ENCODE data around the gene PRKCE. TPM values are rescaled to one million over a fixed set of nuclear protein-coding genes. Genes with fewer than 3 reads are reported as not detected.

Gene PRKCE
- total RNA-seq, 1 donor from 2014 or later = 14.8 TPM

GRCh38 chr2:45739796-45740485 lies 88.5 kb downstream of the PRKCE start:
- ATAC-seq = no peak
- intact Hi-C loops (cut with micrococcal nuclease) = no loop called here
- DNase-seq = no peak

DNA sequence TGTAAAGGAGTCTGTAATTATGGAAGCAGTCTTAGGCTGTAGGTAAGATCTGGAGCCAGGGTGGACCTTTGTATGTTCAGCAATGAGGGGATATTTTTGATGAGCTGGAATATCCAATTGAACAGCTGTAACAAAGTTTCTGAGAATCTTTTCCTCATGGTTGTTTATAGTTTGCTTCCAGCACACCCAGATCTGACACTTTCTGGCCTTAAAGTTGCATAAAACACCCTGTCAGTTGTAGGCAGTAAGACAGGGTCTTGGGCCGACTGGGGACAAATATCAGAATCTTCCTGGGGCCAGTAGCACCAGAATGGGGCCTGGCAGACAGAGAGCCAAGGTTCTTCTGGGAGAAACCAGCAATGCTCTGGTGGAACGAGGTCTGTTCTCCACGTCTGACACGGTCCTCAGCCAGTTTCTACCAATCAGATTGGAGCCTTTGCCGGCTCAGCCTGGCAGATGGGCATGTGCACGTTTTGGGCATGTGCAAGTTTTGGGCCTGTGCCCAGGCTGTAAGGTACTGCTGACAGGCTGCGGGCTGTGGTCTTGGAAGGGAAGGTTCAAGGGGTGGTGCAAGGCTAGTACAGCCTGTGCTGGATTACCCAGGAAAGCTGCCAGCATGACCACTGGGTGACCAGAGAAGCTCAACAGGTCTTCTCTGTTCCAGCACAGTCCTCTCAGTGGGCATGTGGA lies 89.8 kb downstream of the PRKCE start:
- ATAC-seq (peak; percentile 71), DNase-seq (peak; percentile 67)
- intact Hi-C loops (cut with micrococcal nuclease) = no loop called here

DNA sequence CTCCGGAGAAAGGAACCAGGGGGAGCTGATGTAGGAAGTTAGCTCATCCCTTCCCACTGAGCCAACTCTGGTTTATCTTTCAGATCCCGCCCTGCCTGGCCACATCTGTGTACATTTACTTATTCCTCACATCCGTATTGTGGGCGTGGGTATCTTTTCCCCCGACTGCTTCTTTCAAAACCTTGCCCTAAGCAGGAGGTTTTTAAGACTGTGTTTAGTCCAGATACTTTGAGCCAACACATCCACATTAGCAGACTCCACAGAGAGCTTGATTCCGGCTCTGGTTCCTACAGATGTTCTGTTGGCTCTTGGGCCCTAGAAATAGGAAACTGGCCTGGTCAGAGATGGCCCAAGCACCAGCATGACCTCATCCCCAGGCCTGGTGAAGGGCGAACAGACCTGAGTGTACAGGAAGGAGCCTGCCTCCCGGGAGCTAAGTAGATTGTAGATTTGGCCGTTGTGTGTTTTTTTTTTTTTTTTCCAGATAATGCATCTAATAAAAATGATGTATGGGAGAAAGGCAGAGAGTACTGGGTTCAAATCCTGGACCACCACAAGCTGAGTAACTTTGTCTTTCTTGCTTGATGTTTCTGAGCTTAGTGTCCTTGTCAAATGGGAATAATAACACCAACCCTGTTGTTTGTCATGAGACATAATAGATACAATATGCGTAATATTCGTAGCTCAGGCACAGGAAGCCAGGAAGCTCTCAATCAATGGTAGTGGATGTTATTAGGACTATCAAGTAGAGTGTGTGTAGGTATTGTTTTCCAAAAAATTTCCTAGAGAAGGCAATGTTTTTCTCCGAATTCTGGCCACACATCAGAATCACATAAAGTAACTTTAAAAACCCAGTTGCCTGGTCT lies 92.3 kb downstream of the PRKCE start:
- DNase-seq (peak; percentile 73), ATAC-seq (peak; percentile 89)
- intact Hi-C loops (cut with micrococcal nuclease) = no loop called here

- intact Hi-C loops (cut with micrococcal nuclease) = no loop called here
- no peak for ATAC-seq
- no peak for DNase-seq
Measured at GRCh38 chr2:45745231-45745630, 93.8 kb downstream of the PRKCE start.

- ATAC-seq (no peak), DNase-seq (no peak)
- intact Hi-C loops (cut with micrococcal nuclease) = no loop called here
Measured at GRCh38 chr2:45746888-45747287, 95.4 kb downstream of the PRKCE start.

- intact Hi-C loops (cut with micrococcal nuclease) = no loop called here
- ATAC-seq (no peak), DNase-seq (no peak)
Measured at GRCh38 chr2:45747363-45747762, 95.9 kb downstream of the PRKCE start.

DNA sequence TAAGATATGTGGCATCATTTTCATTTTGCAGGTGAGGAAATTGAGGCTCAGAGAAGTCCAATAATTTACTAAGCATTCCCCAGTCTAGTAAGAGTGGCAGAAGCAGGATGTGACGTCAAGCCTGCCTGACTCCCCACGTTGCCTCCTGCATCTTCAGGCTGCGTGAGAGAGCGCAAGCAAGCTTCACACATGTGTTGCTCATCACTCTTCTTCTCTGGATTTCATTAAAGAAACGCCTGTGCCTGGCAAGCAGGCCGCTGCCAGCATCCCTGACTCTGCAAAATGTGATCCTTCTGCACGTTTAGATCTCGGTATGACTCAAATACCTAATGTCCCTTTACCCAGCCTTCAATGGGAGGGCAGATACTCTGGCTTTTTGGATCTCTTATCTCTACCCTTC lies 96.8 kb downstream of the PRKCE start:
- DNase-seq = no peak
- ATAC-seq = no peak
- intact Hi-C loops (cut with micrococcal nuclease) = no loop called here

- DNase-seq (no peak), ATAC-seq (no peak)
- intact Hi-C loops (cut with micrococcal nuclease) = no loop called here
Measured at GRCh38 chr2:45750001-45750400, 98.5 kb downstream of the PRKCE start.

GRCh38 chr2:45750484-45750883 lies 99.0 kb downstream of the PRKCE start:
- intact Hi-C loops (cut with micrococcal nuclease) = no loop called here
- DNase-seq (no peak), ATAC-seq (no peak)

DNA sequence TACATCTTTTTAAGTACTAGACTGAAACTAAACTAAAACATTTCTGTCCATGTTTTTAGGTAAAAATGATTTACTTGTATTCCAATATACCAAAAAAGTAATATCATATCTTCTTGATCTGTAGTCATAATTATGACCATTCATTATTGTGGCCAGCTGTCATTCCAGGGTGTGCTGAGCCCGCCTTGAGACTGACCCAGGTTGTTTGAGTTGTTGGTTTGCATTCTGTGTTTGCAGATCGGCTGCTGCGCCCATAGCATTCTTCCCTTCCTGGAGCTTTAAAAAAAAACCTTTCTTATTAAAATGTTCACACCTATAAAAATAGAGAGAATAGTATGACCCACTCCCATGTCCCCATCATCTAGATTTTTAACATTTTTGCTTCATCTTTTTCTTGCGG lies 101.9 kb downstream of the PRKCE start:
- intact Hi-C loops (cut with micrococcal nuclease) = no loop called here
- no peak for ATAC-seq

DNA sequence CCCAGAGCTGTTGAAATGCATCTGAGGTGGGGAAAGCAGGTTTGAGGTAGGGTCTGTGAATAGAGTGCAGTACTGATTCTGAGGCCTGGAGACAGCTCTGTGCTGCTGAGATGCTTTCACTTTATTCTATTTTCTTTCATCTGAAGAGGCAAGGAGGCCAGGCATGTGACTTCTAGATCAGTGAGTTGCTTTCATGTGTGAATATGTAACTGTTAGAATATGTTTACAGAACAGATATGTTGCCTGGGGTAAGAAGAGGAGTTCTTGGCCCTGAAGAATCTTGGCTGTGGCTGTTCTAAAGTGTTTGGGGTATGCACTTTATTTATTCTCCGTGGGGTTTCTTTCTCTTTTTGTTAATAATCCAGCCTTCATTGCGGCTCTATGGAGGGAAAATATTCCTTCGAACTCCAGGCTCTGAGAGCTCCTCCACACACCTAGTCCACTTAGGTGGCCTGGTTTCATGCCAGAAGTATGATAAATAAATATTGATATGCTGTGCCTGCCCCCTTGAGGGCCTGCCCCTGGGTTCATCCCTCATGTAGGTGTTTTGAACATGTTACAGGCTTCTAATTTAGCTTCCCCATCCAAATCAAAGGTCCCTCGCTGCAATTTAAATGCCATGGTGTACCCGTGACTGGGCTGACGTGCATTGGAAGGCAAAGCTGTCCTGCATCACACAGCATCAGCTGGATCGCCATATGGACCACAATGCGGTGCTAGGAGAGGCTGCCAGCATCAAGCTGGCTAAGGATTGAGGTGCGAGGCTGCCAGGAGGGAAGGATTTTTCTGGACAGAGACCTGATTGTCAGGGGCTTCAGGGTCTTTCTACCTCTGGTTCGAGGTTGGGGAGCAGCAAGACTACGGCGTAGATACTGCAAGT lies 102.9 kb downstream of the PRKCE start:
- intact Hi-C loops (cut with micrococcal nuclease) = no loop called here
- no peak for DNase-seq
- ATAC-seq = no peak

More for the DNA sequence above, 101.9 kb downstream of the PRKCE start:
- DNase-seq = no peak

DNA sequence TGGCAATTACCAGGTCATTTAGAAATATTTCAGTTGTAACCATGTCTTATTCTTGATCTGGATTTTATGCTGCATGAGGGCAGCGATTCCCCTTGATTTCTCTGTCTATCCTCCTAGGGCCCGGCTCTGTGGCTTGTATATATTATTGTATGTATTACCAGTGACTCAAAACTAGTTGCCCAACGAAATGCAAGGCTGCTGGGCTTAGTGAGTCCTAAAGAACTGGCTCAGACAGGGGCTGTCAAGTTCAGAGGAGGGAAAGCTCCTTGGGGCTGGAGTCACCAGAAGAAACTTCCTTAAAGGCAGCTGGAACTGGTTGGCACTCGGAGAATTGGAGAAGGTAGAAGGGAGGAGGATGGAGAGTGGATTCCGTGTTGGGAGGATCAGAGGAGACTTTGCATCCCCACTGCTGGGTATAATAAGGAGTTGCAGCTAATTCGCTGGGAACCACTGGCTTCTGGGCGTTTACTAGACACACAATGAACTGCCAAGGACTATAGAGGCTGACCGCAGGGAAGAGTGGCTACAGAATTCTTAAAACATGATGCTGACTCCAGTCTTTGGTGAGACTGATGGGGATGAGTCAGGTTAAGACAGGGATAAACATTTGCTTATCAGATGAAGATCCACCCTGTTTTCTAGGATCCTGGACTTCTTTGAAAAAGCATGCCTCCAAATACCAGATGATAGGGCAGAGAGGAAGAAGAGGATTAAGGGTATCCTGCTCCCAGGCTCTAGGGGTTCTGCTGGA lies 104.3 kb downstream of the PRKCE start:
- DNase-seq (no peak), ATAC-seq (no peak)
- intact Hi-C loops (cut with micrococcal nuclease) = no loop called here

DNA sequence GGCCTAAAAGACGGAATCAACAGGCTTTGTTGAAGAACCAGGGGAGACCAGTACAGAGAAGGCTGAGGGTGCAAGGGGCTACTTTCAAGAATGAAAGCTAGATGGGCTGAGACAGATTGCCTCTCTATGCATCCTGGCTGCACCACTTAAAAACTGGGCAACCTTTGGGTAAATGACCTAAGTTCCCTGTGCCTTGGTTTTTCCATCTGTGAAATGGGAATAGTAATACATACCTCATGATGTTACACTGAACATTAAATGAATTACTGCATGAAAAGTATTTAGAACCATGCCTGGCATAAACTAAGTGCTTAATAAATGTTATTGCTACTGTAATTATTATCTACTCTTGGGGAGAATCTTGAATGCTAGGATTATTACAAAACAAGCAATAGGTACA lies 106.5 kb downstream of the PRKCE start:
- no peak for DNase-seq
- ATAC-seq = no peak
- intact Hi-C loops (cut with micrococcal nuclease) = no loop called here

DNA sequence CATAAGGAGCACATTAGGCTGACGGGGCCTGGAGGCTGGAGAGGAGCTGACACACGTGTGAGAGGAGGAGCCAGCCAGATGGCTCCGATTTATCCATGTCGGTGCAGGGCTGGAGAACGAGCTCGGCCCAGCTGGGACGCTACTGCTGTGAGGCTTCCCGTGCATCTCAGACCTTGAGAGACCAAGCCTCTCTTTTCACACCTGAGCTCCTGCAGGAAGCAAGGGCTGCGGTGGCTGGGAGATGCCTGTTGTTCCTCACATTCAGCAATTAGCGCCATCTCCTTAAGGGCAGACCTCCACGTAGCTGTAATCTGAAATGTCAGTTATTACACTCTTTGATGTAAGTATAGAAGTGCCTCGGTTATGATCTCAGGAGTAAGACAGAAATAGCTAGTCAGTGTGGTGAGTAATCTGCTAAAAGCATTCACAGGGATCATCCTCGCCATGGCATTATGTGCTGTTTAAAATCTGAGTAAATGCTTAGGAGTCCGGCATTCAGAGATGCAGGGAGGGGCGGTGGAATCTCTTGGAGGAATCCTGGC lies 107.9 kb downstream of the PRKCE start:
- peak; percentile 82 for ATAC-seq
- intact Hi-C loops (cut with micrococcal nuclease) = no loop called here
- DNase-seq = peak; percentile 39

DNA sequence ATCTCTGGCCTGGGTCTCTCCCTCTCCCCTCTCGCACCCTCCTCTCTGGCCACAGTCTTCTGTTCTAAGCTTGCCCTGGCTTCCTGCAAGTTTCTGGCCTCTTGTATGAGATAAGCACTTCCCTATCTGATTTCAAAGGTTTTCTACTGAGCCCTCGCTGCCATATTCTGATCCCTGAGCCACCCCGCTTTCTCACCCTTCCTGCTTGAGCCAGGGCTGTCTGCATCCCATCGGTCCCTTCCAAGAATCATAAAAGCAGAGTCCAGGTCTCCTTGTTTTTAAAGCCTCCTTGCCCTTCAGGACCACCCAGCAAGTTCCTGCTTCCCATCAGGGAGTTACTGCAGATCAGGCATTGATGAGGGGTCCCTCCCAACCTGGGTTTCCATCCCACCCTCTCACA lies 110.2 kb downstream of the PRKCE start:
- intact Hi-C loops (cut with micrococcal nuclease) = no loop called here
- DNase-seq (no peak), ATAC-seq (no peak)

- intact Hi-C loops (cut with micrococcal nuclease) = no loop called here
- DNase-seq = no peak
- ATAC-seq = no peak
Measured at GRCh38 chr2:45763255-45763654, 111.8 kb downstream of the PRKCE start.

DNA sequence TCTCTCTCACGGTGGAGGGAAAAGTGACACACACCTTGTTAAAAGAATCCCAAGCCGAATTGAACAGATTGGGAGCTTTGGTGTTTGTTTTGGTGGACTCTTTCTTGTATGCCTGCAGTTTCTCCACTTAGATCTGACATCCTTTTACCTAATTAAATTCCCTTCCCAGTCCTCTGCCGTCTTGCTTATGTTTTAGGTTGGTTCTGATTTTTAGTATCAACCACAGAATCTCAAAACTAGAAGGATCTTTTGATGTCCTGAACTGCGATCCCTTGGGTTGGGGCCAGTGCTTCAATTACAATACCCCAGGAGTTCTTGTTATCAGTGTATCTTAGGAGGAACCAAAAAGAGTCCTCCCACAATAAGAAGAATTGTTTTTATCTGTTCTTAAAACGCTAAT lies 112.3 kb downstream of the PRKCE start:
- ATAC-seq = no peak
- intact Hi-C loops (cut with micrococcal nuclease) = no loop called here
- no peak for DNase-seq

- intact Hi-C loops (cut with micrococcal nuclease) = loop anchor here (5.0 kb wide), 1 partner anchor 162 kb away; no protein-coding TSS in a partner anchor
- no peak for ATAC-seq
Measured at GRCh38 chr2:45765007-45765727, 113.7 kb downstream of the PRKCE start.

More at GRCh38 chr2:45765007-45765727, 113.7 kb downstream of the PRKCE start:
- DNase-seq = no peak

Data from left ventricle myocardium superior (tissue), 1 donor.